HepG2 (cell line): ENCODE results near the gene ACACB. TPM values are rescaled to one million over a fixed set of nuclear protein-coding genes. Genes with fewer than 3 reads are reported as not detected.

Experiments used
- ARNT2 ChIP-seq: sonication (generic); formaldehyde crosslinking; IDR thresholded peaks from 2 replicates; pipeline ENCODE4 v1.8.0; 2022; ENCODE audit warnings: mild to moderate bottlenecking, low read depth, missing genetic modification reagents, moderate library complexity
- CBX2 ChIP-seq, 2 experiments: fragments of 200-600 bp in 1 of 2; sonication (generic); formaldehyde crosslinking in 1 of 2; IDR thresholded peaks; 2 replicates each; pipeline versions ENCODE4 v1.7.0 to v1.8.1; 2018 to 2022; ENCODE audit warnings: low read depth in 2 of 2, low read length in 1 of 2, mild to moderate bottlenecking in 1 of 2, missing genetic modification reagents in 1 of 2
- EP300 ChIP-seq, 3 experiments: sonication (generic) in 1 of 3; formaldehyde crosslinking in 1 of 3; IDR thresholded peaks; 2 replicates each; pipeline versions ENCODE4 v1.5.1 to v1.6.1; 2011 to 2020; ENCODE audit warnings: low read depth in 2 of 3, low read length in 2 of 3, borderline replicate concordance in 1 of 3, improper control_type of control experiment in 1 of 3, mild to moderate bottlenecking in 1 of 3, missing genetic modification reagents in 1 of 3, moderate library complexity in 1 of 3
- HDAC2 ChIP-seq: sonication (generic); formaldehyde crosslinking; IDR thresholded peaks from 2 replicates; pipeline ENCODE4 v1.4.0; 2020; ENCODE audit warnings: missing genetic modification reagents
- HOXA5 ChIP-seq: sonication (generic); formaldehyde crosslinking; IDR thresholded peaks from 2 replicates; pipeline ENCODE4 v1.4.0; 2020; ENCODE audit warnings: missing genetic modification reagents
- MXI1 ChIP-seq: IDR thresholded peaks from 3 replicates; pipeline ENCODE4 v1.6.1; 2012; ENCODE audit warnings: low read depth, low read length, inconsistent platforms, borderline replicate concordance
- MYNN ChIP-seq: sonication (generic); formaldehyde crosslinking; IDR thresholded peaks from 2 replicates; pipeline ENCODE4 v1.4.0; 2020; ENCODE audit warnings: mild to moderate bottlenecking, low read depth, missing genetic modification reagents
- NFIB ChIP-seq: sonication (generic); formaldehyde crosslinking; IDR thresholded peaks from 2 replicates; pipeline ENCODE4 v1.9.0; 2021; ENCODE audit warnings: missing genetic modification reagents, mild to moderate bottlenecking, borderline replicate concordance
- SNAI1 ChIP-seq: sonication (generic); formaldehyde crosslinking; IDR thresholded peaks from 2 replicates; pipeline ENCODE4 v1.5.0; 2020; ENCODE audit warnings: mild to moderate bottlenecking, missing genetic modification reagents, borderline replicate concordance
- TMF1 ChIP-seq: sonication (generic); formaldehyde crosslinking; IDR thresholded peaks from 2 replicates; pipeline ENCODE4 v1.8.1; 2022; ENCODE audit warnings: low read depth, missing genetic modification reagents
- ZFP36L2 ChIP-seq: sonication (generic); formaldehyde crosslinking; IDR thresholded peaks from 2 replicates; pipeline ENCODE4 v1.4.0; 2020; ENCODE audit warnings: missing genetic modification reagents
- ZNF225 ChIP-seq: sonication (generic); formaldehyde crosslinking; IDR thresholded peaks from 2 replicates; pipeline ENCODE4 v1.4.0; 2020; ENCODE audit warnings: mild to moderate bottlenecking, missing genetic modification reagents
- ZNF33A ChIP-seq: sonication (generic); formaldehyde crosslinking; IDR thresholded peaks from 2 replicates; pipeline ENCODE4 v1.5.1; 2020; ENCODE audit warnings: missing genetic modification reagents, mild to moderate bottlenecking, moderate library complexity, borderline replicate concordance
- polyA plus RNA-seq, 8 experiments: library from polyadenylated mRNA; depleted of rRNA in 3 of 8; stranded (reverse) in 7 of 8; unstranded in 1 of 8; fragments of >200 nt; fragmentation: Illumina TruSeq in 4 of 8; extraction: Trizol in 4 of 8; gene quantifications; 2 replicates each; pipeline versions ENCODE4 v1.2.1 to v1.2.3, GENCODE V29; 2011 to 2016; ENCODE audit warnings: low read depth in 4 of 8, missing spikeins in 1 of 8, mixed read lengths in 1 of 8; ENCODE audit not compliant: insufficient read depth in 1 of 8
- total RNA-seq, 5 experiments: library from RNA; depleted of rRNA; stranded (reverse); fragments of >200 nt; fragmentation: Illumina TruSeq; extraction: Trizol; gene quantifications; 2 replicates each; pipeline ENCODE4 v1.2.3, GENCODE V29; 2016; ENCODE audit warnings: low read depth in 1 of 5
- TF ChIP-seq, protein P1 (sequence below): sonication (generic); formaldehyde crosslinking; IDR thresholded peaks from 2 replicates; pipeline ENCODE4 v1.4.0; 2020; ENCODE audit warnings: missing genetic modification reagents
- TF ChIP-seq, protein P2 (sequence below): IDR thresholded peaks from 2 replicates; pipeline ENCODE4 v1.6.1; 2016; ENCODE audit warnings: missing compliant biosample characterization, missing genetic modification reagents, borderline replicate concordance
- TF ChIP-seq, protein P3 (sequence below): IDR thresholded peaks from 2 replicates; pipeline ENCODE4 v1.6.1; 2012; ENCODE audit warnings: low read length, improper control_type of control experiment
- TF ChIP-seq, protein P4 (sequence below): sonication (generic); formaldehyde crosslinking; IDR thresholded peaks from 2 replicates; pipeline ENCODE4 v1.5.0; 2020; ENCODE audit warnings: missing genetic modification reagents

ACACB gene
- total and polyA plus RNA-seq, 2 of the 13 experiments (the other 11 are each of a cell fraction or from before 2014, with no cell fraction given) = 6.2 to 8.6 TPM

DNA sequence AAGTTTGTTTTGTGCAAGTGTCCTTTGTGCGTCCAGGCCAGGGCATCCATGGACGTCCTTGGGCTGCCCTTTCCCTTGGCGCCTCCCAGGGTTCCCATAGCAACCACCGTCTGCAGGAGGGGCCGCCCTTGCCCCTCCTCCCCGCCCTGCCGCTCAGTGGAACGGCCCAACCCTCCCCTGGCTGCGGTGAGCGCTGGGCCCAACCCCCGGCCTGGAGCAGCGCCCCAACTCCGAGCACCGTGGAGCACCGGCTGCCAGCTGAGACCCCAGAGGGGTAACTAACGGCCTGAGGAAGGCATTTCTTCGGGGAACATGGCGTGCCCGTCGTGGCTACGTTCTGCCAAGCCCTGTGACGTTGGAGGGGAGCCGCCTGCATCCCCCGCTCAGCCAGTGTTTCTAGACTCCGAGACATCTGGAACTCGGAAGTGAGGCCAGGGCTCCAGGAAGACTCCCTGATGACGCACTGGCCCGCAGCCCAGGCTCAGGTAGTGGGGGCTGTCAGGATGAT lies 5.3 kb upstream of the ACACB start (continued):
- TF ChIP-seq, protein P1, sequence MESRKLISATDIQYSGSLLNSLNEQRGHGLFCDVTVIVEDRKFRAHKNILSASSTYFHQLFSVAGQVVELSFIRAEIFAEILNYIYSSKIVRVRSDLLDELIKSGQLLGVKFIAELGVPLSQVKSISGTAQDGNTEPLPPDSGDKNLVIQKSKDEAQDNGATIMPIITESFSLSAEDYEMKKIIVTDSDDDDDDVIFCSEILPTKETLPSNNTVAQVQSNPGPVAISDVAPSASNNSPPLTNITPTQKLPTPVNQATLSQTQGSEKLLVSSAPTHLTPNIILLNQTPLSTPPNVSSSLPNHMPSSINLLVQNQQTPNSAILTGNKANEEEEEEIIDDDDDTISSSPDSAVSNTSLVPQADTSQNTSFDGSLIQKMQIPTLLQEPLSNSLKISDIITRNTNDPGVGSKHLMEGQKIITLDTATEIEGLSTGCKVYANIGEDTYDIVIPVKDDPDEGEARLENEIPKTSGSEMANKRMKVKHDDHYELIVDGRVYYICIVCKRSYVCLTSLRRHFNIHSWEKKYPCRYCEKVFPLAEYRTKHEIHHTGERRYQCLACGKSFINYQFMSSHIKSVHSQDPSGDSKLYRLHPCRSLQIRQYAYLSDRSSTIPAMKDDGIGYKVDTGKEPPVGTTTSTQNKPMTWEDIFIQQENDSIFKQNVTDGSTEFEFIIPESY (CRISPR knock-in tag) = no peak
- no peak for TF ChIP-seq ZFP36L2
- TF ChIP-seq SNAI1 = 0 out of 2 replicates have a peak, but pooled peaks have one; percentile 46
- TF ChIP-seq, protein P2, sequence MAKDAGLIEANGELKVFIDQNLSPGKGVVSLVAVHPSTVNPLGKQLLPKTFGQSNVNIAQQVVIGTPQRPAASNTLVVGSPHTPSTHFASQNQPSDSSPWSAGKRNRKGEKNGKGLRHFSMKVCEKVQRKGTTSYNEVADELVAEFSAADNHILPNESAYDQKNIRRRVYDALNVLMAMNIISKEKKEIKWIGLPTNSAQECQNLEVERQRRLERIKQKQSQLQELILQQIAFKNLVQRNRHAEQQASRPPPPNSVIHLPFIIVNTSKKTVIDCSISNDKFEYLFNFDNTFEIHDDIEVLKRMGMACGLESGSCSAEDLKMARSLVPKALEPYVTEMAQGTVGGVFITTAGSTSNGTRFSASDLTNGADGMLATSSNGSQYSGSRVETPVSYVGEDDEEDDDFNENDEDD (CRISPR knock-in tag) = no peak
- no peak for TF ChIP-seq ZNF33A
- TF ChIP-seq, protein P3, sequence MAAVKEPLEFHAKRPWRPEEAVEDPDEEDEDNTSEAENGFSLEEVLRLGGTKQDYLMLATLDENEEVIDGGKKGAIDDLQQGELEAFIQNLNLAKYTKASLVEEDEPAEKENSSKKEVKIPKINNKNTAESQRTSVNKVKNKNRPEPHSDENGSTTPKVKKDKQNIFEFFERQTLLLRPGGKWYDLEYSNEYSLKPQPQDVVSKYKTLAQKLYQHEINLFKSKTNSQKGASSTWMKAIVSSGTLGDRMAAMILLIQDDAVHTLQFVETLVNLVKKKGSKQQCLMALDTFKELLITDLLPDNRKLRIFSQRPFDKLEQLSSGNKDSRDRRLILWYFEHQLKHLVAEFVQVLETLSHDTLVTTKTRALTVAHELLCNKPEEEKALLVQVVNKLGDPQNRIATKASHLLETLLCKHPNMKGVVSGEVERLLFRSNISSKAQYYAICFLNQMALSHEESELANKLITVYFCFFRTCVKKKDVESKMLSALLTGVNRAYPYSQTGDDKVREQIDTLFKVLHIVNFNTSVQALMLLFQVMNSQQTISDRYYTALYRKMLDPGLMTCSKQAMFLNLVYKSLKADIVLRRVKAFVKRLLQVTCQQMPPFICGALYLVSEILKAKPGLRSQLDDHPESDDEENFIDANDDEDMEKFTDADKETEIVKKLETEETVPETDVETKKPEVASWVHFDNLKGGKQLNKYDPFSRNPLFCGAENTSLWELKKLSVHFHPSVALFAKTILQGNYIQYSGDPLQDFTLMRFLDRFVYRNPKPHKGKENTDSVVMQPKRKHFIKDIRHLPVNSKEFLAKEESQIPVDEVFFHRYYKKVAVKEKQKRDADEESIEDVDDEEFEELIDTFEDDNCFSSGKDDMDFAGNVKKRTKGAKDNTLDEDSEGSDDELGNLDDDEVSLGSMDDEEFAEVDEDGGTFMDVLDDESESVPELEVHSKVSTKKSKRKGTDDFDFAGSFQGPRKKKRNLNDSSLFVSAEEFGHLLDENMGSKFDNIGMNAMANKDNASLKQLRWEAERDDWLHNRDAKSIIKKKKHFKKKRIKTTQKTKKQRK = no peak
- TF ChIP-seq, protein P4, sequence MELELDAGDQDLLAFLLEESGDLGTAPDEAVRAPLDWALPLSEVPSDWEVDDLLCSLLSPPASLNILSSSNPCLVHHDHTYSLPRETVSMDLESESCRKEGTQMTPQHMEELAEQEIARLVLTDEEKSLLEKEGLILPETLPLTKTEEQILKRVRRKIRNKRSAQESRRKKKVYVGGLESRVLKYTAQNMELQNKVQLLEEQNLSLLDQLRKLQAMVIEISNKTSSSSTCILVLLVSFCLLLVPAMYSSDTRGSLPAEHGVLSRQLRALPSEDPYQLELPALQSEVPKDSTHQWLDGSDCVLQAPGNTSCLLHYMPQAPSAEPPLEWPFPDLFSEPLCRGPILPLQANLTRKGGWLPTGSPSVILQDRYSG (CRISPR knock-in tag) = no peak
- no peak for TF ChIP-seq MYNN (CRISPR knock-in tag)
- TF ChIP-seq NFIB (CRISPR knock-in tag) = no peak
- TF ChIP-seq HOXA5 (CRISPR knock-in tag) = no peak
- no peak; the same call in 1 of the 2 replicates for TF ChIP-seq ZNF225 (CRISPR knock-in tag)
- TF ChIP-seq HDAC2 (CRISPR knock-in tag) = peak; percentile 63
- TF ChIP-seq EP300 (IDR thresholded peaks at IDR 0.05; ENCODE audit: low read depth in 2 of 2, low read length in 2 of 2) = no peak
- TF ChIP-seq EP300 (CRISPR knock-in tag; IDR thresholded peaks at IDR 0.05; ENCODE audit: borderline replicate concordance) = peak; percentile 27; the same call in 1 of the 2 replicates
- no peak for TF ChIP-seq TMF1
- no peak for TF ChIP-seq CBX2 (IDR thresholded peaks at IDR 0.05; ENCODE audit: low read depth, low read length)
- no peak for TF ChIP-seq CBX2 (CRISPR knock-in tag; IDR thresholded peaks at IDR 0.05; ENCODE audit: low read depth)
- peak; percentile 77; the same call in 1 of the 2 replicates for TF ChIP-seq ARNT2 (CRISPR knock-in tag)
- TF ChIP-seq MXI1 = peak; percentile 85; the same call in 2 of the 3 replicates
